GM10847 (cell line): Measurements from ENCODE around the gene ARID5A.

Experiments
- POLR2A ChIP-seq: IDR thresholded peaks from 2 replicates; pipeline ENCODE4 v1.6.1; 2011; ENCODE audit not compliant: insufficient read length; ENCODE audit errors: extremely low read depth

The ARID5A gene

GRCh38 chr2:96554293-96555145 lies 18.0 kb downstream of the ARID5A start:
- TF ChIP-seq POLR2A = no peak

- TF ChIP-seq POLR2A = no peak
These were observed 18.6 kb downstream of the ARID5A start for GRCh38 chr2:96555146-96555610.

- TF ChIP-seq POLR2A = no peak
These were observed 20.1 kb downstream of the ARID5A start for GRCh38 chr2:96556441-96557330.

- no peak for TF ChIP-seq POLR2A
These were observed 21.5 kb downstream of the ARID5A start for GRCh38 chr2:96558061-96558460.

- TF ChIP-seq POLR2A = no peak
These were observed 21.9 kb downstream of the ARID5A start for GRCh38 chr2:96558485-96558884.

GRCh38 chr2:96564026-96564425 lies 27.5 kb downstream of the ARID5A start:
- no peak for TF ChIP-seq POLR2A

- TF ChIP-seq POLR2A = no peak
These were observed 28.0 kb downstream of the ARID5A start for GRCh38 chr2:96564563-96564962.

GRCh38 chr2:96565111-96565510 lies 28.6 kb downstream of the ARID5A start:
- TF ChIP-seq POLR2A = no peak

- no peak for TF ChIP-seq POLR2A
These were observed 31.5 kb downstream of the ARID5A start for GRCh38 chr2:96568094-96568493.

- TF ChIP-seq POLR2A = no peak
These were observed 37.8 kb downstream of the ARID5A start for GRCh38 chr2:96574364-96574763.

- no peak for TF ChIP-seq POLR2A
These were observed 39.4 kb downstream of the ARID5A start for GRCh38 chr2:96575785-96576456.

GRCh38 chr2:96577501-96577900 lies 40.9 kb downstream of the ARID5A start:
- TF ChIP-seq POLR2A = no peak

GRCh38 chr2:96578731-96579130 lies 42.2 kb downstream of the ARID5A start:
- no peak for TF ChIP-seq POLR2A

GRCh38 chr2:96579422-96579821 lies 42.9 kb downstream of the ARID5A start:
- TF ChIP-seq POLR2A = no peak

GRCh38 chr2:96580771-96581170 lies 44.2 kb downstream of the ARID5A start:
- TF ChIP-seq POLR2A = no peak
